Measurements from ENCODE around the gene PIP4K2A. TPM values are rescaled to one million over a fixed set of nuclear protein-coding genes. Genes with fewer than 3 reads are reported as not detected.
"Not testable (repeated sequence)": the region's sequence is repeated elsewhere in the genome, so short reads cannot be mapped to it uniquely, and the experiment has no call there.

Gene PIP4K2A
- total RNA-seq, 2 donors from 2014 or later: 11.3 to 16.8 TPM

- ATAC-seq: no peak
- intact Hi-C loops (cut with DNase I, micrococcal nuclease): no loop called here
Observed at GRCh38 chr10:22700489-22700888, 13.9 kb downstream of the PIP4K2A start.

GRCh38 chr10:22699976-22700375, 14.4 kb downstream of the PIP4K2A start:
- ATAC-seq: peak; percentile 83
- intact Hi-C loops (cut with DNase I, micrococcal nuclease): no loop called here
- DNase-seq: no peak

More at GRCh38 chr10:22700489-22700888, 13.9 kb downstream of the PIP4K2A start:
- DNase-seq: no peak

GRCh38 chr10:22698941-22699440, 15.4 kb downstream of the PIP4K2A start:
- ATAC-seq (no peak), DNase-seq (no peak)
- intact Hi-C loops (cut with DNase I, micrococcal nuclease): no loop called here

GRCh38 chr10:22697800-22698199, 16.6 kb downstream of the PIP4K2A start:
- intact Hi-C loops (cut with DNase I, micrococcal nuclease): no loop called here
- no peak for ATAC-seq

GRCh38 chr10:22697101-22697500, 17.3 kb downstream of the PIP4K2A start:
- no peak for ATAC-seq
- intact Hi-C loops (cut with DNase I, micrococcal nuclease): no loop called here
- DNase-seq: no peak

More at GRCh38 chr10:22697800-22698199, 16.6 kb downstream of the PIP4K2A start:
- no peak for DNase-seq

- ATAC-seq (no peak), DNase-seq (no peak)
- intact Hi-C loops (cut with DNase I, micrococcal nuclease): no loop called here
Observed at GRCh38 chr10:22693860-22694259, 20.5 kb downstream of the PIP4K2A start.

- intact Hi-C loops (cut with DNase I, micrococcal nuclease): no loop called here
- ATAC-seq (no peak), DNase-seq (no peak)
Observed at GRCh38 chr10:22693371-22693784, 21.0 kb downstream of the PIP4K2A start.

GRCh38 chr10:22692119-22692518, 22.3 kb downstream of the PIP4K2A start:
- ATAC-seq; intact Hi-C loops (cut with DNase I, micrococcal nuclease): not testable (repeated sequence)

GRCh38 chr10:22690614-22691431, 23.6 kb downstream of the PIP4K2A start:
- intact Hi-C loops (cut with DNase I, micrococcal nuclease): no loop called here
- ATAC-seq (no peak), DNase-seq (no peak)

More at GRCh38 chr10:22692119-22692518, 22.3 kb downstream of the PIP4K2A start:
- DNase-seq: not testable (repeated sequence)

GRCh38 chr10:22690158-22690557, 24.2 kb downstream of the PIP4K2A start:
- intact Hi-C loops (cut with DNase I, micrococcal nuclease): no loop called here
- DNase-seq (no peak), ATAC-seq (no peak)

- DNase-seq: no peak
- no peak for ATAC-seq
- intact Hi-C loops (cut with DNase I, micrococcal nuclease): no loop called here
Observed at GRCh38 chr10:22686347-22686746, 28.0 kb downstream of the PIP4K2A start.

GRCh38 chr10:22685926-22686325, 28.5 kb downstream of the PIP4K2A start:
- DNase-seq: no peak
- ATAC-seq: no peak
- intact Hi-C loops (cut with DNase I, micrococcal nuclease): no loop called here

- DNase-seq: no peak
- intact Hi-C loops (cut with DNase I, micrococcal nuclease): no loop called here
- ATAC-seq: no peak
Observed at GRCh38 chr10:22684699-22685098, 29.7 kb downstream of the PIP4K2A start.

- ATAC-seq (no peak), DNase-seq (no peak)
- intact Hi-C loops (cut with DNase I, micrococcal nuclease): no loop called here
Observed at GRCh38 chr10:22683140-22683389, 31.3 kb downstream of the PIP4K2A start.

GRCh38 chr10:22682237-22683139, 31.9 kb downstream of the PIP4K2A start:
- ATAC-seq (peak; percentile 25), DNase-seq (no peak)
- intact Hi-C loops (cut with DNase I, micrococcal nuclease): no loop called here

GRCh38 chr10:22681783-22682183, 32.6 kb downstream of the PIP4K2A start:
- intact Hi-C loops (cut with DNase I, micrococcal nuclease): no loop called here
- DNase-seq (no peak), ATAC-seq (peak; percentile 49)

GRCh38 chr10:22681301-22681700, 33.1 kb downstream of the PIP4K2A start:
- DNase-seq: no peak
- no peak for ATAC-seq
- intact Hi-C loops (cut with DNase I, micrococcal nuclease): no loop called here

- DNase-seq (no peak), ATAC-seq (no peak)
- intact Hi-C loops (cut with DNase I, micrococcal nuclease): no loop called here
Observed at GRCh38 chr10:22679608-22680007, 34.8 kb downstream of the PIP4K2A start.

GRCh38 chr10:22677333-22677732, 37.0 kb downstream of the PIP4K2A start:
- ATAC-seq (no peak), DNase-seq (no peak)
- intact Hi-C loops (cut with DNase I, micrococcal nuclease): no loop called here

- ATAC-seq: no peak
- intact Hi-C loops (cut with DNase I, micrococcal nuclease): no loop called here
- no peak for DNase-seq
Observed at GRCh38 chr10:22676435-22676834, 37.9 kb downstream of the PIP4K2A start.
